ENCODE results near the gene SPATA32.

DNA sequence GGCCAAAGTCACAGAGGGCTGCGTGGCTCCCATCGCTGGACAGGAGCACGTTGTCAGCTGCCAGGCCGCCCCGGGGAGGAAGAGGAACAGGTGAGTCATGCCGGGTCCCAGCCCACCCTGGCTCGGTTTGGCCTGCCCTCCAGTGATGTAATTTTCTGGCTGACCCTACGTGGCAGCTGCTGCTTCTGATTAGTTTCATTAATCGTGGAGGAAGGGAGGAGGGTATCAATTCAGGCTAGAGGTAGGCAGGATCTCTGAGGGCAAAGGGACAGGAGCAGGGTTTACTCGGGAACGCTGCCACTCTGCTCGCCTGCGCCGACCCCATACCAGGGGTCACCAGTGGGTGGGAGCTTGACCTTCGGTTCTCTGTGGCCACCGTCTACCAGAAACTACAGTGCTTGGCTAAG lies 11.7 kb upstream of the SPATA32 start:
- TF ChIP-seq SIN3A (IDR thresholded peaks at IDR 0.05; ENCODE audit: borderline replicate concordance, insufficient read depth, low read length): no peak
- no peak for TF ChIP-seq POLR2AphosphoS5 (IDR thresholded peaks at IDR 0.05; ENCODE audit: low read depth, low read length)
- TF ChIP-seq TAF1 (IDR thresholded peaks at IDR 0.05; ENCODE audit: borderline replicate concordance, insufficient read depth, low read length): no peak
- TF ChIP-seq, protein P1, sequence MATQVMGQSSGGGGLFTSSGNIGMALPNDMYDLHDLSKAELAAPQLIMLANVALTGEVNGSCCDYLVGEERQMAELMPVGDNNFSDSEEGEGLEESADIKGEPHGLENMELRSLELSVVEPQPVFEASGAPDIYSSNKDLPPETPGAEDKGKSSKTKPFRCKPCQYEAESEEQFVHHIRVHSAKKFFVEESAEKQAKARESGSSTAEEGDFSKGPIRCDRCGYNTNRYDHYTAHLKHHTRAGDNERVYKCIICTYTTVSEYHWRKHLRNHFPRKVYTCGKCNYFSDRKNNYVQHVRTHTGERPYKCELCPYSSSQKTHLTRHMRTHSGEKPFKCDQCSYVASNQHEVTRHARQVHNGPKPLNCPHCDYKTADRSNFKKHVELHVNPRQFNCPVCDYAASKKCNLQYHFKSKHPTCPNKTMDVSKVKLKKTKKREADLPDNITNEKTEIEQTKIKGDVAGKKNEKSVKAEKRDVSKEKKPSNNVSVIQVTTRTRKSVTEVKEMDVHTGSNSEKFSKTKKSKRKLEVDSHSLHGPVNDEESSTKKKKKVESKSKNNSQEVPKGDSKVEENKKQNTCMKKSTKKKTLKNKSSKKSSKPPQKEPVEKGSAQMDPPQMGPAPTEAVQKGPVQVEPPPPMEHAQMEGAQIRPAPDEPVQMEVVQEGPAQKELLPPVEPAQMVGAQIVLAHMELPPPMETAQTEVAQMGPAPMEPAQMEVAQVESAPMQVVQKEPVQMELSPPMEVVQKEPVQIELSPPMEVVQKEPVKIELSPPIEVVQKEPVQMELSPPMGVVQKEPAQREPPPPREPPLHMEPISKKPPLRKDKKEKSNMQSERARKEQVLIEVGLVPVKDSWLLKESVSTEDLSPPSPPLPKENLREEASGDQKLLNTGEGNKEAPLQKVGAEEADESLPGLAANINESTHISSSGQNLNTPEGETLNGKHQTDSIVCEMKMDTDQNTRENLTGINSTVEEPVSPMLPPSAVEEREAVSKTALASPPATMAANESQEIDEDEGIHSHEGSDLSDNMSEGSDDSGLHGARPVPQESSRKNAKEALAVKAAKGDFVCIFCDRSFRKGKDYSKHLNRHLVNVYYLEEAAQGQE (IDR thresholded peaks at IDR 0.05; ENCODE audit: insufficient read depth in 1 of 2, low read depth in 2 of 2, low read length in 2 of 2): no peak

Measured in PFSK-1 (cell line).